GM18951 (cell line): Measurements from ENCODE around the gene ZDHHC11B.
"Not testable (repeated sequence)": the region's sequence is repeated elsewhere in the genome, so short reads cannot be mapped to it uniquely, and the experiment has no call there.

ENCODE experiments used
- POLR2A ChIP-seq: IDR thresholded peaks from 4 replicates; pipeline ENCODE4 v1.6.1; 2011; ENCODE audit warnings: mild to moderate bottlenecking; ENCODE audit not compliant: insufficient read length, insufficient read depth; ENCODE audit errors: extremely low read depth
- in situ Hi-C: fragments of 300-500 bp; cut with MboI; formaldehyde crosslinking; loops from one replicate; pipeline ENCODE4 v1.12.0; 2022; ENCODE audit warnings: low sequenced_read_pairs, mixed read lengths, inconsistent platforms; ENCODE audit not compliant: unreplicated experiment

ZDHHC11B gene

GRCh38 chr5:773517-774264 lies 10.8 kb downstream of the ZDHHC11B start:
- in situ Hi-C loops: loop anchor here (5.0 kb wide), 1 partner anchor 91 kb away; no protein-coding TSS in a partner anchor
- no peak for TF ChIP-seq POLR2A

- in situ Hi-C loops: loop anchor here (5.0 kb wide), 1 partner anchor 91 kb away; no protein-coding TSS in a partner anchor
Observed at GRCh38 chr5:772931-773330, 11.6 kb downstream of the ZDHHC11B start.

- in situ Hi-C loops: loop anchor here (5.0 kb wide), 1 partner anchor 90 kb away; no protein-coding TSS in a partner anchor
Observed at GRCh38 chr5:772547-772890, 12.0 kb downstream of the ZDHHC11B start.

GRCh38 chr5:771841-772546 lies 12.5 kb downstream of the ZDHHC11B start:
- in situ Hi-C loops: loop anchor here (5.0 kb wide), 1 partner anchor 90 kb away; no protein-coding TSS in a partner anchor

GRCh38 chr5:771087-771781 lies 13.3 kb downstream of the ZDHHC11B start:
- in situ Hi-C loops: loop anchor here (5.0 kb wide), 1 partner anchor 89 kb away; no protein-coding TSS in a partner anchor

DNA sequence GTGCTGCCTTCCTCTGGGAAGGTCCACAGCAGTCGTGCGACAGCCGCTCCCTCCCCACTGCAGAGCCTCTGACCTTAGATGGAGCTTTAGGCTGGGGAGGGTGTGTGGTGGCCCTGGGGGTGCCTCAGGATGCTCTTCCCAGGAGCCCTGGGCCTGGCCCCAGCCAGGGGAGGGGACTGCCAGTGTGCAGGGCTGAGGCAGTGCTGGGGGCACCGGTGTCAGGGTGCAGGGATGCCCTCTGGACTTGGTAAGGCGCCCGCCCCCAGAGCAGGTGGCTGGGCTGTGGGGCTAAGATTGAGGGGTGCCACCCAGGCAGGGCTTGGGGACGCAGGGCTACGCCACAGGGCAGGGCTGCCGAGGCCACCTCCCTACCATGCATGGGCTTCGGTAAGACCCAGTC lies 13.9 kb downstream of the ZDHHC11B start:
- in situ Hi-C loops: loop anchor here (5.0 kb wide), 1 partner anchor 88 kb away; no protein-coding TSS in a partner anchor

GRCh38 chr5:769485-770145 lies 14.9 kb downstream of the ZDHHC11B start:
- in situ Hi-C loops: loop anchor here (5.0 kb wide), 1 partner anchor 87 kb away; no protein-coding TSS in a partner anchor

DNA sequence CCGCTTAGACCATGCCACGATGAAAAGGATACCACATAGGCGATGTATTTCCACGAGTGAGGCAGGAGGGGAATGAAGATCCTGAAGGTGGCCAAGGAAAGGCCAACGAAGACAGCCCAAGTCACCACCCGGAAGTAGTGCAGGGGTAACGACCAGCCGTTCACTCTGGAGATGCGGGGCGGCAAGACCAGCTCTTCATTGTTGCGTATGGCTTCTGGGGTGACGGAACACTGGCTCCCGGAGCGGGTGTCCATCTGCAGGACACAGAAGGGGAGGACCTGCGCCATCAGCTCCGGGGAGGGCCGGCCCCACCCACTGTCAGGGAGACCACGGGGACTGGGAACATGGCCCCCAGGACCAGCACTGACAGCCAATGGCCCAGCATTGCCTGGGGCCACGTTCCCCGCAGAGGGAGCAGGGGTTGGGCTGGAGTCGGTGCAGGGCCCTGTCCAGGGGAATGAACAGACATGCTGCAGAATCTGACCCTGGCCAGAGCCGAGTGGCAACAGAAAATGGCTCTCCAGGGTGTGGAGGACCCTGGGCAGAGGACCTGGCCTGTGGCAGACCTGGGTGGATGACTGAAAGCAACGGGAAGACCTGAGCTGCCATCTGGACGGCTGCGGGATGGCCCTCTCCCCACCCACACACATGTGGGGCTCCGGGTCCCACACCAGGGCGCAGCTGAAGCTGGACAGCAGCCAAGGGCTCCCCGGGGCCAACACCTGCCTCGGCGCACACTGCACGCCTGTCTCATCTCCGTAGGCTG lies 17.7 kb downstream of the ZDHHC11B start:
- no peak for TF ChIP-seq POLR2A
- in situ Hi-C loops: no loop called here

DNA sequence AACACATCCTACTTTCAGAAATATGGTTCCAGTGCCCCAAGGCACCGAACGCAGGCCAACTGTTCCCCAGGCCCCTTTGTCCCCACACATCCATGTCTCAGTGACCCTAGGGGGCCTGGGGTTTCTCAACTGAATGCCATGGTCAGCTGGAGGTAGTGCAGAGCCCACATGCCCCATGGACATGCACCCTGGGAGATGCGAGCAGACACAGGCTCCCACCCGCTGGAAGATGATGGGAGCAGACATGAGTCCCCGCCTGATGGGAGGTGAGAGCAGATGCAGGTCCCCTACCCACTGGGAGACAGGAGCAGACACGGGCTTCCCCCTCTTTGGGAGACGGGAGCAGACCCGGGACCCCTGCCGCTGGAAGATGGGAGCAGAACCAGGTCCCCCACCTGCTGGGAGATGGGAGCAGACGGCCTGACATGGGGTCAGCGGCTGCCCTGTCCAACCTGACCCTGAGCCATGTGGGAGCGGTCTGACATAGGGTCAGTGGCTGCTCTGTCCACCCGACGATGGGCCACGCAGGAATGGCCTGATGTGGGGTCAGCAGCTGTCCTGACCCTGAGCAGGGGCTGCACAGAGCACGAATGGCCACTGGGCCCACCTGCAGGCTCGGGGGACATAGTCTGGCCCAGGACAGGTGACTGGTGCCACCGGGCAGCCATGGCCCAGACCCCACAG lies 18.4 kb downstream of the ZDHHC11B start:
- no peak for TF ChIP-seq POLR2A
- in situ Hi-C loops: no loop called here

DNA sequence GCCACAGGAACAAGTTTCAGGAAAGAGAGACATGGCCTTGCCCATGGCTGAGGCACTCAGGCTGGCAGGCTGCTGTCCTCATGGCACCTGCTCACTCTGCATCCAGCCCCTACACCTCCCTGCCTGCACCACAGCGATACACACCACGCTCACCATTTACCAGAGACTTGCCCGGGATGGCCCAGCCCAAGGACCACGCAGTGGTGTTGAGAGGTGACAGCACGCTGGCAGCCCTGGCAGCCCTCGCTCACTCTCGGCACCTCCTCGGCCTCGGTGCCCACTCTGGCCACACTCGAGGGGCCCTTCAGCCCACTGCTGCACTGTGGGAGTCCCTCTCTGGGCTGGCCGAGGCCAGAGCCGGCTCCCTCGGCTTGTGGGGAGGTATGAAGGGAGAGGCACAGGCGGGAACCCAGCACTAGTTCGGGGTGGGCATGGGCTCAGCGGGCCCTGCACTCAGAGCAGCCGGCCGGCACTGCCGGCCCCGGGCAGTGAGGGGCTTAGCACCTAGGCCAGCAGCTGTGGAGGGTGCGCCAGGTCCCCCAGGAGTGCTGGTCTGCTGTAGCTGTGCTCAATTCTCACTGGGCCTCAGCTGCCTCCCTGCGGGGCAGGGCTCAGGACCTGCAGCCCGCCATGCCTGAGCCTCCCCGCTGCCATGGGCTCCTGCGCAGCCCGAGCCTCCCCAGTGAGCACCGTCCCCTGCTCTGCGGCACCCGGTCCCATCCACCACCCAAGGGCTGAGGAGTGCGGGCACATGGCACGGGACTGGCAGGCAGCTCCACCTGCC lies 20.3 kb downstream of the ZDHHC11B start:
- no peak for TF ChIP-seq POLR2A
- in situ Hi-C loops: no loop called here

DNA sequence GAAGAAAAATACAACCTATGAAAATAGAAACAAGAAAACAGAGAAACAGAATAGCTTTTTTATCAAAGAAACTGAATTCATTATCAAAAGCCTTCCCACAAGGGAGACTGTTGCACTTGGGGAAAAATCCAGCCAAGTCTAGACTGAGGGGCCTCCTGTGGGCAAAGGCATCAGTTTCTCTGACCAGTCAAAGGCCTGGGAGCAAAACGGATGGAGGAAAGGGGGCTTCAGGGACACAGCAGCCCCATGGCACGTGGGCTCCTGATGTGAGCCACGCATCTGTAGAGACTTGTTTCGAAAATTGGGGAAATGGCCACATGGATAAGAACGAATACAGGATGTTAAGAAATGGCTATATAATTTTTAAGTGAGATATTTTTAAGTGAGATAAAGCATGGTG lies 21.1 kb downstream of the ZDHHC11B start:
- in situ Hi-C loops: no loop called here
- TF ChIP-seq POLR2A: no peak

- in situ Hi-C loops: not testable (repeated sequence)
Observed at GRCh38 chr5:762996-763395, 21.5 kb downstream of the ZDHHC11B start.
